ES-I3 (cell line): ENCODE data around the gene IGFBPL1.
A peak's percentile ranks its signal among the peaks of the same experiment; 100 is the strongest.

Source experiments
- H3K36me3 ChIP-seq: 2 replicates; pipeline ENCODE4 v1.6.1; 2013; ENCODE audit warnings: mild to moderate bottlenecking, low read length, control low read depth, moderate library complexity; ENCODE audit not compliant: insufficient read depth
- H3K4me1 ChIP-seq: 2 replicates; pipeline ENCODE4 v1.6.1; 2013; ENCODE audit warnings: mild to moderate bottlenecking, control low read depth, low read length; ENCODE audit not compliant: insufficient read depth
- H3K9ac ChIP-seq: 2 replicates; pipeline ENCODE4 v1.6.1; 2013; ENCODE audit warnings: low read depth, mild to moderate bottlenecking, low read length, moderate library complexity
- H3K9me3 ChIP-seq: 2 replicates; pipeline ENCODE4 v1.6.1; 2013; ENCODE audit warnings: mild to moderate bottlenecking, low read length, moderate library complexity; ENCODE audit not compliant: control insufficient read depth, insufficient read depth

Gene IGFBPL1

GRCh38 chr9:38439291-38439915 is 15.1 kb upstream of the IGFBPL1 start:
- H3K4me1 ChIP-seq = no peaks in the 10 kb centered on the region
- no peaks in the 10 kb centered on the region for H3K36me3 ChIP-seq
- no peak overlapping the region for H3K9ac ChIP-seq
- H3K9me3 ChIP-seq = no peaks in the 10 kb centered on the region

GRCh38 chr9:38437193-38437823 is 13.1 kb upstream of the IGFBPL1 start:
- Histone ChIP-seq H3K9ac (no peak overlapping the region), H3K36me3 (no peaks in the 10 kb centered on the region)

GRCh38 chr9:38436708-38437107 is 12.5 kb upstream of the IGFBPL1 start:
- Histone ChIP-seq H3K9me3 (no peaks in the 10 kb centered on the region), H3K9ac (no peak overlapping the region), H3K36me3 (no peaks in the 10 kb centered on the region), H3K4me1 (no peaks in the 10 kb centered on the region)

More at GRCh38 chr9:38437193-38437823, 13.1 kb upstream of the IGFBPL1 start:
- no peaks in the 10 kb centered on the region for H3K9me3 ChIP-seq
- H3K4me1 ChIP-seq = no peaks in the 10 kb centered on the region

GRCh38 chr9:38435521-38435920 is 11.3 kb upstream of the IGFBPL1 start:
- no peaks in the 10 kb centered on the region for H3K4me1 ChIP-seq
- no peaks in the 10 kb centered on the region for H3K9me3 ChIP-seq
- no peaks in the 10 kb centered on the region for H3K36me3 ChIP-seq
- H3K9ac ChIP-seq = no peak overlapping the region

GRCh38 chr9:38434853-38435252 is 10.6 kb upstream of the IGFBPL1 start:
- Histone ChIP-seq H3K9me3 (no peaks in the 10 kb centered on the region), H3K4me1 (no peaks in the 10 kb centered on the region), H3K9ac (no peak overlapping the region), H3K36me3 (no peaks in the 10 kb centered on the region)

- H3K9ac ChIP-seq = no peak overlapping the region
- no peaks in the 10 kb centered on the region for H3K4me1 ChIP-seq
- H3K36me3 ChIP-seq = no peaks in the 10 kb centered on the region
- no peaks in the 10 kb centered on the region for H3K9me3 ChIP-seq
These were observed 10.1 kb upstream of the IGFBPL1 start for GRCh38 chr9:38434365-38434764.

- no peaks in the 10 kb centered on the region for H3K4me1 ChIP-seq
- no peak overlapping the region for H3K9ac ChIP-seq
- H3K36me3 ChIP-seq = no peaks in the 10 kb centered on the region
These were observed 8.8 kb upstream of the IGFBPL1 start for GRCh38 chr9:38432922-38433510.

GRCh38 chr9:38431116-38431515 is 6.9 kb upstream of the IGFBPL1 start:
- Histone ChIP-seq H3K4me1 (peaks cover 5% of the 10 kb centered on the region; the same call in 1 of the 2 replicates), H3K9me3 (no peaks in the 10 kb centered on the region), H3K9ac (no peak overlapping the region), H3K36me3 (no peaks in the 10 kb centered on the region)

More at GRCh38 chr9:38432922-38433510, 8.8 kb upstream of the IGFBPL1 start:
- no peaks in the 10 kb centered on the region for H3K9me3 ChIP-seq

GRCh38 chr9:38428062-38428461 is 3.8 kb upstream of the IGFBPL1 start:
- Histone ChIP-seq H3K36me3 (no peaks in the 10 kb centered on the region), H3K4me1 (peaks cover 5% of the 10 kb centered on the region), H3K9ac (no peak overlapping the region), H3K9me3 (no peaks in the 10 kb centered on the region)

GRCh38 chr9:38424918-38425317 is 664 bp upstream of the IGFBPL1 start:
- Histone ChIP-seq H3K36me3 (no peaks in the 10 kb centered on the region), H3K9ac (peak overlapping the region; percentile 67; the same call in 1 of the 2 replicates)

GRCh38 chr9:38423273-38423972 is 831 bp downstream of the IGFBPL1 start:
- Histone ChIP-seq H3K9me3 (no peaks in the 10 kb centered on the region), H3K36me3 (no peaks in the 10 kb centered on the region), H3K4me1 (peaks cover 20% of the 10 kb centered on the region), H3K9ac (peak overlapping the region; percentile 67)

More at GRCh38 chr9:38424918-38425317, 664 bp upstream of the IGFBPL1 start:
- Histone ChIP-seq H3K4me1 (peaks cover 20% of the 10 kb centered on the region), H3K9me3 (no peaks in the 10 kb centered on the region)

GRCh38 chr9:38422555-38423260 is 1.5 kb downstream of the IGFBPL1 start:
- Histone ChIP-seq H3K4me1 (peaks cover 20% of the 10 kb centered on the region), H3K9me3 (no peaks in the 10 kb centered on the region), H3K36me3 (no peaks in the 10 kb centered on the region), H3K9ac (no peak overlapping the region)

GRCh38 chr9:38421498-38422211 is 2.6 kb downstream of the IGFBPL1 start:
- H3K4me1 ChIP-seq = peaks cover 14% of the 10 kb centered on the region
- H3K9ac ChIP-seq = no peak overlapping the region
- no peaks in the 10 kb centered on the region for H3K36me3 ChIP-seq
- no peaks in the 10 kb centered on the region for H3K9me3 ChIP-seq
